ENCODE results near the gene XPC.
A peak's percentile ranks its signal among the peaks of the same experiment; 100 is the strongest.

XPC gene

DNA sequence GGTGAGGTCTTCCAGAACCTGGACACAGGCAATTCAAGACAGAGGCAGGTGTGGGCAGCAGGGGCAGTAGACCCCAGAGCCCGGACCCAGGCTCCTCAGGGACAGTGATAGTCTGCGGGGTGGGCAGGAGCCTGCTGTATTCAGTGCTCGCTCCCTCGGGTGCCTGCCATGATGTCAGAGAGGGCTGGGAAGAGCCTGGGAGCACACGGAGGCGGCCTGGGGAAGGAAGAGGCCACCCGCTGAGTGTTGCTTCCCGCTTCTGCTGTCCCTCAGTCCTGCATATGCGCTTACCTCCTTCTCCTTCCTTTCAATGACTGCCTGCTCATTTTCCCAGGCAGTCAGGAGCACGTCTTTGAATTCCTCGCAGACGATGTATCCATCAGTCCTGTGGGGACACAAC is 30.8 kb downstream of the XPC start:
- DNase-seq (ENCODE audit: low read depth): no peak

DNA sequence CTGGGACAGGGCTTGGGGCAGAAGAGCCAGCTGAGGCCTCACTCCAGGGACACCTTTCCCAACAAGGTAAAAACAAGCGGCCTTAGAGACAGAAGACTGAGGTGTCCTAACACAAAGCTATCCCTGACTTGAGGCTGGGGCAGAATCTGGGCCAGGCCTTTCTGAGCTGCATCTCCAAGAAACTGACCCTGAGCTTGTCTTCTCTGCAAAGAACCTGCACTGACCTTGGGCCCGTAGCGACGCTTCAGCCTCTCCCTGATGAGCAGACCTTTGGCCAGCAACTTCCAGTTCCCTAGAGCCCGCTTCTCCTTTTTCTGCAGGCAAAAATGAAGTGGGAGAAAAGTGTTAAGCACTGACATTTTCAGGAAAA is 31.4 kb downstream of the XPC start:
- DNase-seq (ENCODE audit: low read depth): no peak

DNA sequence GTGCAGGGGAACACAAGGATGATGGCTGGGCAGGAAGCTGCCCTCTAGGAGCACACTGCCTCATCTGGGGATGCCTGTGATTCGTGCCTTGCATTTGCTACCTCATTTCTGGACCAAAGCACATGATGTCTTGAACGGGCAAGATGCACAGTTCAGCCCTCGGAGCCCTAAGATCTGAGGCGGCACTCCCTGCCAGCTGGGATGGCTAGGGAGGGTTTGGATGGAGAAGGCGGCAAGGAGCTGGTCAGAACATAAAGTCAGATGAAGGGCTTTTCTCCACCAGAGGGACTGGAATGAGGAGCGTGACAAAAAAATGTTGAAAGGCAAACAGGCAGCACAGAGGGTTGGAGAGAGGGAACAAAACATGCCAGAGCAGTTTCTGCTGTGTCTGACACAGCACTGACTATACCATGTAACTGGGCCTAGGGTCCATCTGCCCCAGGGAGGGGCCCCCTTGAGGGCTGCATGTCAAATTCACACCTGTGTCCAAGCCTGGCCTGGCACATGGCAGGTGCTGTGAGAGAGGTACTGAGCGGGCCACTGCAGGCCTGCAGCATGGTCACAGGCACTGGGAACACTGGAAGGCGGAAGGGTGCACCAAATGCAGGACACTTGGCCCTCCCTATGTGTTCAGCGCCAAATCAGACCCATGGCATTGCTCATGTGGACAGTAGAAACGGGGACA is 31.9 kb downstream of the XPC start:
- DNase-seq (ENCODE audit: low read depth): no peak

DNA sequence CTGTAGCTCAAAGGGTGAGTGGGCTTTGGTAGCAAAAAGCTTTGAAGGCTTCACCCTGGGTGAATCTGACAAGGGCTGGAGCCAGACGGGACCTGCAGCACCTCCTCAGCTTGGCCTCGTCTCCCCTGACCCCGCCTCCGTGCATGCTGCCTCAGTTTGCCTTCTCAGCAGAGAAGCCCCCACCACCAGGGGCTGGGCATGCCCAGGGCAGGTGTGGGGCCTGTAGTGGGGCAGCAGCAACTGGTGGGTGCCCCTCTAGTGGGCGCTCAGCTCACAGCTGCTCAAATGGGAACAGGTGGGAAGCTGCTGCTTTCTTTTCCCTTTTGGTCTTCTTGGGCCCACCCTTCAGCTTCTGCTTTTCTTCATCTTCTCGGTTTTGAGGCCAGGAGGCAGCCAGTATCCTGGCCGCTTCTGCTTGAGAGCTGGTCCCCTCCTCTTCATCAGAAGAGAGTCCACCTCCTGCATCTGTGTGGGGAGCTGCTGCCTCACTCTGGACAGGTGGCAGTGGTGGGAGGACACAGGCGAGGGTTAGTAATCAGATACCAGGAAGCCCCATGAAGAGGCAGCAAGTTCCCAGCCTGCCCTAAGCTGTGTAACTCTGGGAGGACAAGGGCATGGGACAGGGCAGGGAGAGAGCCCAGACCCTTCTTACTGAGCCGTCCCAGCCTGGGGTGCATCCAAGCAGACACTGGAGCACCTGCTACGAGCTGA is 32.6 kb downstream of the XPC start:
- DNase-seq (ENCODE audit: low read depth): no peak

DNA sequence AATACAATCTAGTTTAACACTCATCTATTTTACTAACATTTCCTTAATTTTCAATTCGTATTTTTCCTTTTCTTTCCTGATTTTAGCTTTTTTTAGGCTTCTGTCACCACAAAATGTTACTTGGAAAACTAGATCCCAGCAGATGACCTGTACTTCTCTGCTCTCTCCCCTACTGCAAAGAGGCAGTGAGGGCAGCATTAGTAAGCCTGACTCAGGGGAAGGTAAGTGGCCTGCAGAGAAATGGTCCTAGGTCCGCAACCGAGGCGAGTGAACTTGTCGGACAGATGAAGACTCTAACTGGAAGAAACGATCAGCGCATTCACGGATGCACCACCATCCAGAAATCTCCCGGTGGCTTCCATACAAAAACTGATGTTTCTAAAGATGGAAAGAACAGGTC is 33.2 kb downstream of the XPC start:
- DNase-seq (ENCODE audit: low read depth): no peak

DNA sequence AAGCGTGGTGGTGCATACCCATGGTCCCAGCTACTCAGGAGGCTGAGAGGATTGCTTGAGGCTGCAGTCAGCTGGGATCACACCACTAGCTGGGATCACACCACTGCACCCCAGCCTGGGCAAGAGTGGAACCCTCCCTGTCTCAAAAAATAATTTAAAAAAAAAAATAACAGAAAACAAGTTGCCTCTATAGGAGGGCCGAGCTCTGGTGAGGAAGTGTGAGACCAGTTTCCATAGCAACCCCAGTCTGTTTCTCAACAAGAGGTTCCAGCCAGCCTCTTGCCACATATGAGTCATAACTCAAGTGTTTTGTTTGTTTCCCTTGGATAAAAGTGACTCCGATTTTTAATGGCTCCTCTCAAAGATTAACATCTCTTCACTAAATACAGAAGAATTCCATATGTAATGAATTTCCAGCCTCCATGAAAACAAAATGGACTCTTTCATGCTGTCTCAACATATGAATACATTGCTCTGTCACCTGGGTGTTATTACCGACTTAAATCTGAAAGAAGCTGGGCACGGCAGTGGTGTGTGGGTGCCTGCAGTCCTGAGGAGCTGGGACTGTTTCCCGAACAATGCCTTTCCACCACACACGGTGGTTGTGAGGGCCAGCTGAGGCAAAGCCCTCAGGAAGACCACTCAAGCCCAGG is 33.9 kb downstream of the XPC start:
- peak; percentile 72 for DNase-seq (ENCODE audit: low read depth)

DNA sequence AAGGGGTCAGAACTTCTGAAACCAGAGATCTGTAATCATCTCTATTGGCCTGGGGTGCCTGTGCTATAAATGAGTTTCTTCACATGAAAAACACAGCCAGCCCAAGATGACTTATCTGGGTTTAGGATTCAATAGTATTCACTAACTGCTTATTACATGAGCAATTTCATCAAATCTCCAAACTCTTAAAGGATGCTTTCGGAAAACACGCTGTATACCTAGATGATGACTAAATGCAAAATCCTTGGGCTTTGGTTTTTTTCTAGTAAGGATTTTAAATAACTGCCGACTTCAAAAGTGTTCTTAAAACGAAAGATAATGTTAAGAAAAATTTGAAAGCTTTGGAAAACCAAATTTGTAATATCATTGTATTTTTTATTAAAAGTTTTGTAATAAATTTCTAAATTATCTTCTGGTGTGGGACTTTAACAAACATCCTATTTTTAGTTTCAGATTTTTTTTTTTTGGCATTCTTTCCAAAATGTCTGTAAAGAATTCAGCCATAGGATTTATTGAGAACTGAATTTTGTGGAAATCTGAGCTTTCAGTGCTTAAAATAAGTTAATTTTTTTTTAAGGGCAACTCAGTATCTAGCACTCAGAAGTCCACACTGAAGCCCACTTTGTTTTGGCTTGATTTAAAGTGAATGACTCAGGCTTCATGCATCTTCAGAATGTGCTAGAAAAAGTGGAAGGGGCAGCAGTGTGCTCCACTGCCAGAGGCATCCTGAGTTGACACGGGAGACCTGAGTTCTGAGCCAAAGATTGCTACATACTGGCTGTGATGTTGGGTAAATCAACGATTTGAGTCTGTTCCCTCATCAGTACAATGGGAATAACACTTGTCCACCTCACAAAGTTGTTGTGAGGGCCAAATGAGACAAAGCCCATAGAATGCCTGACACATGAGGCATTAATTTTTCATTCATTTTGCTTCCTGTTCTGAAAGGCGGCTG is 34.9 kb downstream of the XPC start:
- no peak for DNase-seq (ENCODE audit: low read depth)

DNA sequence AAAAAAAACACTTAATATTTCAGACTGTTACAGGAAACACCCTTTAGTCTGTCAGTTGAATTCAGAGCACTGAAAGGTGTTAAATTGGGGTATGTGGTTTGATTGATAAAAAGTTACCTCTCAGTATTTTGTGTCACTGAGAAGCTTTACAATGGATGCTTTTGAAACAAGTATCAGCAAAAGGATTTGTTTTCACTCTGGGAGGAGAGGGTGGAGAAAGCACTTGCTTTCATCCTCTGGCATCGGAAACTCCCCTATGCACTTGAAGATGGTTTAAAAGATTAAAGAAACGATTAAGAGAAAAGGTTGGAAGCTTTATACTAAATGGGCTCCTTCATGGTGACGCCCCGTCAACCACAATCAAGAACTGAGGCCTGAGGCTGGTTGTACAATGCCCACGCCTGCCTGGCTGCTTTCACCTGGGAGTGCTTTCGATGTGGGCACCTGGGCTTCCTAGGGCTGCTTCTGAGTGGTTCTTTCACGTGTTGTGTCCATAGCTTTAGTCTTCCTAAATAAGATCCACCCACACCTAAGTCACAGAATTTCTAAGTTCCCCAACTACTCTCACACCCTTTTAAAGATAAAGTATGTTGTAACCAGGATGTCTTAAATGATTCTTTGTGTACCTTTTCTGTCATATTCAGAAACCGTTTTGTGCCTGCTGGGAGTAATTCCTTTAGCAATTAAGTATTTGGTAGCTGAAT is 35.7 kb downstream of the XPC start:
- DNase-seq (ENCODE audit: low read depth): peak; percentile 61

DNA sequence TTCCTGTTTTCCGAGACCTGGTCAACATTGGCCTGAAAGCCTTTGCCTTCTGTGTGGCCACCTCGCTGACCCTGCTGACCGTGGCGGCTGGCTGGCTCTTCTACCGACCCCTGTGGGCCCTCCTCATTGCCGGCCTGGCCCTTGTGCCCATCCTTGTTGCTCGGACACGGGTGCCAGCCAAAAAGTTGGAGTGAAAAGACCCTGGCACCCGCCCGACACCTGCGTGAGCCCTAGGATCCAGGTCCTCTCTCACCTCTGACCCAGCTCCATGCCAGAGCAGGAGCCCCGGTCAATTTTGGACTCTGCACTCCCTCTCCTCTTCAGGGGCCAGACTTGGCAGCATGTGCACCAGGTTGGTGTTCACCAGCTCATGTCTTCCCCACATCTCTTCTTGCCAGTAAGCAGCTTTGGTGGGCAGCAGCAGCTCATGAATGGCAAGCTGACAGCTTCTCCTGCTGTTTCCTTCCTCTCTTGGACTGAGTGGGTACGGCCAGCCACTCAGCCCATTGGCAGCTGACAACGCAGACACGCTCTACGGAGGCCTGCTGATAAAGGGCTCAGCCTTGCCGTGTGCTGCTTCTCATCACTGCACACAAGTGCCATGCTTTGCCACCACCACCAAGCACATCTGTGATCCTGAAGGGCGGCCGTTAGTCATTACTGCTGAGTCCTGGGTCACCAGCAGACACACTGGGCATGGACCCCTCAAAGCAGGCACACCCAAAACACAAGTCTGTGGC is 36.6 kb downstream of the XPC start:
- DNase-seq (ENCODE audit: low read depth): no peak

DNA sequence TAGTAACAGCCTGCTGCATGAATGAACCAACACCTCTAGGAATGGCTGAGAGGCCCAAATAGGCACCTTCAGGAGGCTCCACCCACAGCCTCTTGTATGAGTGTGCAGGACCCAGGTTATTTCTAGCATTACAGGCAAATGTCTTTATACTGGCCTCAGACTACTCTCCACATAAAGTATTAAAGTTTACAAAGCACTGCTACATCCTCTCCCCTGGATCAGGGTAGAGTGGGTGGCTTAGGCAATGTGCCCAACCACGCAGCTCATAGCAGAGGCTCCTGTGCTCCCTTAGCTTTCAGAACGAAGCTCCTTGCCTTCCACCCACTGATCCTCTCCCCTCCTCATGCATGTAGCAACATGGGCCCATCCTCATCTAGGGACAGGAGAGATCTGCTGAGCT is 37.3 kb downstream of the XPC start:
- no peak for DNase-seq (ENCODE audit: low read depth)

DNA sequence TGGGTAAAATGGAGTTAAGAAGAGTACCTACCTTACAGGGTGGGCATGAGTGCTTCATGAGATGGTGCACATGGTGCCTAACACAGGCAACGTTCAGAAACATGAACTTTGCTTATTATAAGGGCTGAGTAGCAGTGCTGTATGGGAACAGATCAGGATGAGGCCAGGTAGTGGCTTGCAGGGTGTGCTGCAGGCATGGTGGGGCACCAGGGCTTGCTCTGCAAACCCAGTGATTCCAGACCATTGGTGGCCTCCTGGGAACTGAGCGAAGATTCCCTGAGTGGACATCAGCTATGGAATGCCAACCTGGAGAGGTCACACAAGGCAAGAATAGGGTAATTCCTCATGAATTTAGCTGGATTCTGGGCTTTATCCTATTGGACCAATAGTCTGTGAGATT is 37.7 kb downstream of the XPC start:
- no peak for DNase-seq (ENCODE audit: low read depth)

DNA sequence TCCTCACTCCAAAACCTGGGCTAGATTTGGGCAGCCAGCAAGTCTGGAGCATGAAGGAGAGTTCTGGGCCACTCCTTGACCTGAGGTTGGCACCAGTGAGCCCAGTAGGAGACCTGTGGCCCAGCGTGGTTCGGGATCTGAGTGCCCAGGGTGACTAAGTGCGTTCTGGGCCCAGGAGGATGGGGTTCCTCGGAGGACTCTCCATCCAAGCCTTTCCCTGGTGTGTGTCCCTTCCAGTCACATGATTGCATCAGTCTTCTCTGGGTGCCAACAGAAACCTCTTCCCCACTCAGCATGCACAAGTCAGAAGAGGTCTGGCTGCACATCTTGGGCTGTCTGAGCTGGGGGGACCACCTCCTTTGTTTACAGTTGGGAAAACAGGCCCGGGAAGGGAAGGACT is 38.6 kb downstream of the XPC start:
- DNase-seq (ENCODE audit: low read depth): no peak

DNA sequence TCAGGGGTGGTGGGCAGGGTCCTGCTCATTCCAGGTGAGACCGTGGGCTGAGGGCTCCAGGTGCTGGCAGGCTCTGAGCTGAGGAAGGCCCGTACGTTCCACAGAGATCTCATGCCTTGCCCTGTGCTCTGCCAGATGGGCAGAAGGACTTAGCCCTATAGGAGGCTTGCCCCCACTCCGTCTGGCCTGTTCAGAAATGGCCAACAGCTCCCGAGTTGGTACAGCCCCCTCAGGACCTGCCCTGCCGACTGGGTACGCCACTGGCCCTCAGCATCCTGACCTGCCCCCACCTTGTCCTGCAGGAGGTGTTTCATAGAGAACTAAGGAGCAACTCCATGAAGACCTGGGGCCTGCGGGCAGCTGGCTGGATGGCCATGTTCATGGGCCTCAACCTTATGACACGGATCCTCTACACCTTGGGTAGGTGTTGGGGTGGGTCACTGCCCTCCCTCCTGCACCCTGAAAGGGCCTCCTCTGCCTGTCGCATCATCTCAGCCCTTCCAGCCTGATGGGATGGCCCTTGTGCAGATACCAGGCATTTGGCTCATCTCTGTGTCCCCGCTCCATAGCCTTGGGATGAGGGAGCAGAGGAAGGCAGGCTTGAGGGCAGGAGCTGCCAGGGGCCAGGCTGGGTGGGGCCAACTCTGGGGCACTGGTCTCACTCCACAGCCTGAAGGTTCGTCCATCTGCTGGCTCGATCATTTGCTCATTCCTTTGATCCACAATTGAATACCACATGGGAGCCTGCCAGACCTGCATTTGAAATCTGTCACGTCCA is 39.3 kb downstream of the XPC start:
- no peak for DNase-seq (ENCODE audit: low read depth)

DNA sequence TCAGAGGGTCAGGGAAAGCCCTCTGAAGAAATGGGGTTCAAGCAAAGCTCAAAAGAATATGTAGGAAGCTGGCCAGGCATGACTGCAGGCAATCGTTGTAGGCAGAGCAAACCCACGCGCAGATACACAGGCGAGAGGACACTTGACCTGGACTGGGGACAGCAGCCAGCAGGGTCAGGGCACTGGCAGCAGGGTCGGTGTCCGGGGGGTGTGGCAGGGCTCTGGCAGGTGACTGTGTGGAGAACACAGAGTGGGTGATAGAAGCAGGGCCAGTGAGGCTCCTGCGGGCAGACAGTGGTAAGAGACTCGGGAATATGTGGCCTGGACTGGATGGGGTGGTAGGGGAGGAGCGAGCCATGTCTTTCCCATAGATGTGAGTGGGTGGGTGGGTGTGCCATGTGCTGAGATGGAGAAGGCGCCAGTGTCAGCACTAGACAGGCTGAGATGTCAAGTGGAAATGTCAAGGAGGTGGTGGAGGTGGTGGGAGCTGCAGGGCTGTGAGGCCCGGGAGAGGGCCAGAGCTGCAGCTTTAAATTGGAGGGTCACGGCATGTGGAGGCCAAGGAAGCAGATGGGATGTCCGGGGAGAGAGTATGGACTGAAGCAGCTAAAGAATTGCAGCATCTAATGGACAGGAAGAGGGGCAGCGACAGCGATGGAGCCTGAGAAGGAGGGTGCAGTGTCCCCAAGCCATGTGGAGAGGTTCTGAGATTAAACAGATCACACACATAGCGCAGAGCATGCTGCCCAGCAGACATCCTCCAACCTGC is 40.1 kb downstream of the XPC start:
- DNase-seq (ENCODE audit: low read depth): no peak

DNA sequence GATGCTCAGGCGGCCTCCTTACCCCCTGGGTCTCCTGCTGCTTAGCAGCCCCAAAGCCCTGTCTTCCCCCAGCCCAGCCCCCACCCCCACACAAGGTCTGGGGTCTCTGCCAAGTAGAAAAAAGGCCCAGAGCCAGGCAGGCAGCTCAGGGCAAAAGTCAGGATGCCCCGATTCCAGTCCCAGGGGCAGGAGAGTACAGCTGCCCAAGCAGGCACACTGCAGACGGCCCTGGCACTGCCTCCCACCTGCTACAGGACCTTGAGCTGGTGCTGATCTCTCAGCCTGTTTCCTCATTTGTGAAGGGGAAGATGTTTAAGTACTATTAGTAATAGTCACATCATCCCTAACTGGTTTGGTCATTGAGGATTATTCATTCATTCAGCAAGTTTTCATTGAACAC is 41.0 kb downstream of the XPC start:
- no peak for DNase-seq (ENCODE audit: low read depth)

DNA sequence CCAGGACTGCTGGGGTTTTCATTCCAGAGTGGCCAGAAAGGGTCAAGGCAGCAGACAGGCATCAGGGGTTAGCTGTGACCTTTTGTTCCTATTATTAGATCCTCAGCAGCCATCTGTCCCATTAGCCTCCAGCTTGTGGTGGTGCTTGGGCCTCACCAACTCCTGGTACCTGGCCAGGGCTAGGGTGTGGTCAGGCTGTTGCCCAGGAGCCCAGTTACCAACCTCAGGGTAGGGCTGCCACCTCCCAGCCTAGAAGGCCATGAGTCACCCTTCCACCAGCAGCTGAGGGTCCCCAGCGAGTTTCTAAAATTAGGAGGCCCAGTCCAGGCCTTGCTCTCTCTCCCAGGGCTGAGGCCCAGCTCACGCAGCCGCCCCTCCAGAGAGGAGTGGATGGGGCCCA is 41.4 kb downstream of the XPC start:
- no peak for DNase-seq (ENCODE audit: low read depth)

DNA sequence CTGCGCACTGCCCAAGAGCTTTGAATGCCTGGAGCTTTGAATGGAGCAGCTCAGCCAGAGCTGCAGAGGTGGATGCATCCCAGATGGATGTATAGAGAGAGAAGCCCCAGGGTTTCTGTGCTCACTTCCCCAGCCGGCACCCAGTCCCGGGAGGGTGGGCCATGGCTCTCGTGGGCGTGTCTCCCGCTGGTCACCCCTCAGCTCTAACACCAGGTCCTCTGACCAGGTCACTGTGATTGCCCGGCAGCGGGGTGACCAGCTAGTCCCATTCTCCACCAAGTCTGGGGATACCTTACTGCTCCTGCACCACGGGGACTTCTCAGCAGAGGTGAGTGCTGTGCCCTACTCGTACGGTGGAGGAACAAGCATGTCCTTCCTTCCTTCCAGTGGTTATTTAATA is 42.8 kb downstream of the XPC start:
- no peak for DNase-seq (ENCODE audit: low read depth)

DNA sequence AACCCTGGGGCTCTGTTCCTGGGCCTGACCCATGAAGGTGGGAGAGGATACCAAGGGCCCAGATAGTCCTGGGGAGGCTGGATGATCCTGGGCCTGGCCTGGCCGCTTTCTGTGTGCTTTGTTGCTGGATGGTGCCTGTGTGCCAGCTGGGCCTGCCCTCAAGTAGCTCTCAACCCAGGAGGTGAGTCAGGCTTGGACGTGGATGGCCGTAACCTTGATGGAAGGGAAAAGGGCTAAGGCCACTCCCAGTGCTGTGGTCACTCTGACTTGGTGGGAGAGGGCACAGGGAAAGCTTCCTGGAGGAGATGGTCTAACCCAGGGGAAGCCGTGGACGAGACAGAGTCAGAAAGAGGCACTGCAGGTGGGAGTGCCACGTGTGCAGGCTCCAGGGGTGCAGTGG is 44.1 kb downstream of the XPC start:
- DNase-seq (ENCODE audit: low read depth): no peak

DNA sequence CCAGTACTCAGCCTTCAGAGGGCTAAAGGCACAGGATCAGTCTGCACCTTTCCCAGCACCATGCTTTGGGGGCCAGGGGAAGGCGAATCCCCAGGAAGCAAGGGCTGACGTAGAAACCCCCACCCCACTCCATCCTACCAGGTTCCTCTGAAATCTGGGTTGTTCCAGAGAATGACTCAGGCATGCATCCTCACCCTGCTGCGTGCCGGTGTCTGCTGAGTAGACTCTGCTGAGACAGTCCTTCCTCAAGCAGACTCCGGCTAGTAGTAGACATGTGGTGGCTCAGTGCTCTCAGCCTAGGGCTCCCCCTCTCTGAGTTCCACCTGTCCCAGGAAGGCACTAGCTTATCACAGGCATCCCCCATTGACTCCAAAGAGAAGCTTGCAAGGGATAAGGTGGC is 44.5 kb downstream of the XPC start:
- DNase-seq (ENCODE audit: low read depth): no peak

All from T follicular helper cell (primary cell).